Pancreas (tissue), 10 donors: ENCODE measurements around the gene PCGF1. TPM values are rescaled to one million over a fixed set of nuclear protein-coding genes. Genes with fewer than 3 reads are reported as not detected.

Experiments used
- ATAC-seq, 4 donors: fragments of 200-7000 bp; cut with Tn5 transposase; one replicate each; pipeline versions ENCODE4 v1.8.0 to v1.9.1; 2020; ENCODE audit warnings: mild to moderate bottlenecking in 4 of 4, moderate library complexity in 4 of 4
- DNase-seq, 6 donors: peaks; one replicate each; pipeline ENCODE4 v3.0.0-alpha.2; 2020
- FAIRE-seq: peaks from 2 replicates; lab custom pipeline; 2012; peaks lifted over from hg19 to GRCh38; lab: Jason Lieb, UNC
- H3K27ac ChIP-seq, 4 donors: fragments of 200-600 bp; sonication (generic); 1 replicate in 3 of 4; 2 replicates in 1 of 4; pipeline versions ENCODE4 v1.5.0 to v1.8.0; 2020
- H3K27me3 ChIP-seq, 4 donors: fragments of 200-600 bp; one replicate each; pipeline ENCODE4 v1.8.0; 2021
- H3K36me3 ChIP-seq, 3 donors: fragments of 200-600 bp; sonication (generic) in 1 of 3; one replicate each; pipeline versions ENCODE4 v1.5.0 to v1.8.0; 2020 to 2021
- H3K4me1 ChIP-seq, 3 donors: fragments of 200-600 bp; one replicate each; pipeline ENCODE4 v1.8.0; 2021
- H3K4me3 ChIP-seq, 4 donors: fragments of 200-600 bp; sonication (generic) in 2 of 4; one replicate each; pipeline versions ENCODE4 v1.5.0 to v1.8.0; 2020 to 2021
- H3K9me3 ChIP-seq, 4 donors: fragments of 200-600 bp; one replicate each; pipeline ENCODE4 v1.8.0; 2021
- WGBS, 2 donors: extraction: QIAGEN DNeasy Blood & Tissue Kit; methylation state at CpG; one replicate each; pipeline ENCODE4 v1.1.7; 2013; 5-methylcytosine and 5-hydroxymethylcytosine counted together
- intact Hi-C, 3 donors: fragments of 100-400 bp; cut with DNase I; formaldehyde crosslinking; loops; one replicate each; pipeline versions ENCODE4 v1.11.1 to v1.14.2; 2022
- polyA plus RNA-seq, 2 donors: library from polyadenylated mRNA; stranded (reverse); fragments of 200-250 nt; gene quantifications; one replicate each; pipeline ENCODE4 v1.2.3, GENCODE V29; 2013
- total RNA-seq, 6 donors: library from RNA; stranded (reverse); fragmentation: NEBNext Ultra II Directional in 4 of 6; extraction: Animal tissue kit (Norgen Biotek cat#: 25700) in 4 of 6; gene quantifications; one replicate each; pipeline versions ENCODE4 v1.2.1 to v1.2.4, GENCODE V29; 2021 to 2023
- TF ChIP-seq, protein P1 (sequence below), 4 donors: fragments of 200-600 bp; sonication (generic) in 3 of 4; IDR thresholded peaks; one replicate each; pipeline versions ENCODE4 v1.5.0 to v1.8.0; 2021; ENCODE audit warnings: antibody characterized with exemption in 4 of 4
- donor health status: healthy with polysubstance abuse.
- donor health status: DM: no; HTN: no; CAD: no; lungs with moderate emphysema.
- donor health status: DM: no; HTN: no; CAD: no.
- donor health status: control.
- donor health status: control.
- donor health status: Bipolar disorder and iron deficiency.
- donor health status: DM: yes; HTN: yes; CAD: no.
- donor health status: DM: no; HTN: no; CAD: no.
- donor health status: DM: no; HTN: no; CAD: no.
- donor health status: DM: yes; HTN: yes; CAD: no.

Gene PCGF1
- total and polyA plus RNA-seq, 8 donors: 8.8 to 16.4 (median 12.4) TPM

DNA sequence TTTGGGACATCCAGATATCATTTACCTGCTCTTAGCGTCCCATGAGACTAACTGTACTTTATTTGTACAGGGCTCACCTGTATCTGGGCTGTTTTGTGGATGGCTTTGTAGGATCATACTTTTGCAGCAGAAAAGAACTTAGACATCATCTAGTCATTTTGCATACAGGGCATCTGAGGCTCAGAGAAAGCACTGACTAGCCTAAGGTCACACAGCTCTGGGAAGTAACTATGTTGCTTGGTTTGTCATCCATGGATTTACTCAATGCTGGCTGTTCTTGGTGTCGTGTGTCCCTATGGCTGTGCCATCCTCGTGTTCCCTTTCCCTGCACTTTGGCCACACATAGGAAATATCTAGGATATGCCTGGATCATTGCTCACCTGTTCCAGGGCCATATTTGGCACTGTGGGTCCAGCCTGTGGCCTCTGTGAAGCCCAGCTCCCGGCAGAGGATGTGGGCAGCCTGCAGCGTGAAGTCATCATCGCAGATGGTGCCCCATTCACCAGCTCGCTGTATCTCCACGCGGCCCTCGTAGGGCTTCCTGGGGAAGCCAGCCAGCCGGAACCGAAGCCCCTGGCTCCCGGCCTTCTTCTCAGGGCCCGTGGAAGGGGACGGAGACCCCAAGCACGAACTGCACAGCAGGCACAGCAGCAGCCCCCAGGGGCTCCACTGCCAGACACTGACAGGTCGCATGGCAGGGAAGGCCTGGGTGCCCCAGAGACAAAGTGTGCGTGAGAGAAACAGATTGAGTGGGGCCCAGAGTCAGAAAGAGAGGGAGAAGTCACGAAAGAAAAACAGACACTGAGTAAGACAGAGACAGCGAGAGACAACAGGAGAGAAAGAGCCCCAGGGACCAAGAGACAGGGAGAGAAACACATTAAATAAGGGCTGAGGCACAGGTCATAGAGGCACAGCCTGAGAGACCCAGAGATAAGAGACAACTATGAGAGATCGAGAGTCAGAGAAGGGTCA, 44.7 kb upstream of the PCGF1 start:
- no peaks in the 10 kb centered on the region for H3K36me3 ChIP-seq
- WGBS, 2 donors: 83 to 85% methylated on average over 21 of the region's 21 CpGs

DNA sequence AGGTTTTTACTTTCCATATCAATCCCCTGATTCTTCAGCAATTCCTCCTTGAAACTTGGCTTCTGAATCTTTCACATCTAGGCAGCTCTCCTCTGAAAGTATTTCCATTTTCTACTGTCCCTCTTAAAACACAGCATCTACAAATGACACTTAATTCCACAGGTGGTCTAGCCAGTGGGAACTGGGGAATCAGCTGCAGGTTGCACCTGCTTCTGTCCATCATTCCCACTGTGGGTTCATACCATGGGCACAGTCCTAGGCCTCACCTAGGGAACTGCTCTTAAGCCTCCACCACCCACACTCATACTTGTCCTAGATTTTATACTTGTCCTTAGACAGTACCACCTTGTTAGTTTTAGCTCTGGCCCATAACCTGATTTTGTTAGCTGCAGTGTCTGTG, 44.0 kb upstream of the PCGF1 start:
- Histone ChIP-seq H3K4me3 (no peak overlapping the region), H3K27ac (no peak overlapping the region), H3K36me3 (no peaks in the 10 kb centered on the region), H3K9me3 (no peaks in the 10 kb centered on the region), H3K4me1 (peaks cover 0 to 7% (median 3%) of the 10 kb centered on the region in 3 donors), H3K27me3 (no peaks in the 10 kb centered on the region)
- intact Hi-C loops: no loop called here
- no peak for ATAC-seq
- FAIRE-seq: no peak
- DNase-seq: no peak
- TF ChIP-seq, protein P1, sequence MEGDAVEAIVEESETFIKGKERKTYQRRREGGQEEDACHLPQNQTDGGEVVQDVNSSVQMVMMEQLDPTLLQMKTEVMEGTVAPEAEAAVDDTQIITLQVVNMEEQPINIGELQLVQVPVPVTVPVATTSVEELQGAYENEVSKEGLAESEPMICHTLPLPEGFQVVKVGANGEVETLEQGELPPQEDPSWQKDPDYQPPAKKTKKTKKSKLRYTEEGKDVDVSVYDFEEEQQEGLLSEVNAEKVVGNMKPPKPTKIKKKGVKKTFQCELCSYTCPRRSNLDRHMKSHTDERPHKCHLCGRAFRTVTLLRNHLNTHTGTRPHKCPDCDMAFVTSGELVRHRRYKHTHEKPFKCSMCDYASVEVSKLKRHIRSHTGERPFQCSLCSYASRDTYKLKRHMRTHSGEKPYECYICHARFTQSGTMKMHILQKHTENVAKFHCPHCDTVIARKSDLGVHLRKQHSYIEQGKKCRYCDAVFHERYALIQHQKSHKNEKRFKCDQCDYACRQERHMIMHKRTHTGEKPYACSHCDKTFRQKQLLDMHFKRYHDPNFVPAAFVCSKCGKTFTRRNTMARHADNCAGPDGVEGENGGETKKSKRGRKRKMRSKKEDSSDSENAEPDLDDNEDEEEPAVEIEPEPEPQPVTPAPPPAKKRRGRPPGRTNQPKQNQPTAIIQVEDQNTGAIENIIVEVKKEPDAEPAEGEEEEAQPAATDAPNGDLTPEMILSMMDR (IDR thresholded peaks at IDR 0.05): no peak

More for the DNA sequence above, 44.7 kb upstream of the PCGF1 start:
- intact Hi-C loops: no loop called here
- Histone ChIP-seq H3K4me1 (peaks cover 0 to 7% (median 3%) of the 10 kb centered on the region in 3 donors), H3K27me3 (no peaks in the 10 kb centered on the region), H3K9me3 (no peaks in the 10 kb centered on the region), H3K27ac (no peak overlapping the region), H3K4me3 (no peak overlapping the region)
- no peak for FAIRE-seq
- no peak for ATAC-seq
- peak in 1 of 6 donors; percentile 42 for DNase-seq
- TF ChIP-seq, protein P1 (IDR thresholded peaks at IDR 0.05): no peak

DNA sequence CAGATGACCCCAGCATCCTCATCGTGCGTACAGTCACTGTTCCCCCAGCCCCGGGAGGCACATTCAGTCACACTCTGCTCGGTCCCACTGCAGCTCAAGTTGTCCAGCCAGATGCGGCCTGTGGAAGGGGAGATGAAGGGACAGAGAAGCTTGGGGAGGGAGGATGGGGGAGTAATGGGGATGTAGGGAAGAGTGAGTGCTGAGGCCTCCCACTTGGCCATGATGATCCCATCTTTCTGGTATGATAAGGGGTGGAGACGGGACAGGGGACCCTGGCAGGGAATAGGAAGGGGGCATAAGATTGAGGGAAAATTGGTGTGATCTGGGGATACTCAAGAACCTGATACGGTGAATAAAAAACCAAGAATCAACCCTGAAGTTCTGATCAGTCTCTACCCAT, 42.7 kb upstream of the PCGF1 start:
- Histone ChIP-seq H3K9me3 (no peaks in the 10 kb centered on the region), H3K27me3 (no peaks in the 10 kb centered on the region), H3K36me3 (no peaks in the 10 kb centered on the region), H3K27ac (no peak overlapping the region), H3K4me3 (no peak overlapping the region), H3K4me1 (peaks cover 0 to 7% (median 3%) of the 10 kb centered on the region in 3 donors)
- intact Hi-C loops: no loop called here
- TF ChIP-seq, protein P1 (IDR thresholded peaks at IDR 0.05): no peak
- ATAC-seq (no peak), DNase-seq (no peak), FAIRE-seq (no peak)
- 90% methylated on average over 7 of the region's 7 CpGs for WGBS, 2 donors

DNA sequence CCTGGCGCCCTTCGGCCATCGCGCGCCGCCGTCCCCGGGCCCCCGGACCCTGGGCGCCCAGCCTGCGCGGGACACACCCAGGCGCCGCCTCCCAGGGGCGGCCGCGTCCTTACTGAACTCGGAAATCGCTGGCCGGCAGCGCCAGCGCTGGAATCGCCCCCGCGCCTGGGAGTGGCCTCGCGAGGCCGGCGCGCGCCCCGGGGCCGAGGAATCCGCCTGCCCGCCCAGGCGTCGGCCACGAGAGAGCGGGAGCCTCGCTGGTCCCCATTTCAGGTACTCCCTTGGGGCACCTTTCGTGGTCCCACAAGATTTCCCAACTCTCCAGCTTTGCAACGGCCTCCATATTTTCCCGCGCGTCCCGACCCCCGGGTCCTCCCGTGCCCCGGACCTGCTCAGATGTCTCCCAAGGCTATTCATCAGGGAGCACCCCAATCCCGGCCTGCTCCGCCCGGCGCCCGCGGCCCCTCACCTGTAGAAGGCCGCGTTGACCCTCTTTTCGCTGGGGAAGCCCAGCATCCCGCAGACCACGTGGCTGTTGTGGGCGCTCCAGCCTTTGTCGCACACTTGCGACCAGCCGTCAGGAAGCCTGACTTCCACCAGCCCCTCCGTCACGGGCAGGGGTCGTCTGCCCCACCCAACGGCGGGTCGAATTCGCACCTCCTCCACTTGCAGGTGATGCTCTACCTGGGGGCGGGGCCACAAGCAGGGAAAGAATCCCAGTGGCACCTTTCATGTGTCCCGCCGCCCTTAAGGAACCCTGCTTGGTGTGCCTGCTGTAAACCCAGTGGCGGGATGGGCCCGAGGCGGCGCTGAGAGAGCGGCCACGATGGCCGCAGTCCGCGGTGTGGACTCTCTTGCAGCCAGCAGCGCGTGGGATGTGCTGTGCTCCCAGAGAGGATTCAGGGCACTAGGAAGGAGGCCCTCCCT, 41.7 kb upstream of the PCGF1 start:
- DNase-seq (peak; percentile 52 to 85 (median 66)), ATAC-seq (peak; percentile 84 to 91 (median 87)), FAIRE-seq (no peak)
- 3 to 4% methylated on average over 74 to 85 of the region's 85 CpGs for WGBS, 2 donors
- Histone ChIP-seq H3K27me3 (no peaks in the 10 kb centered on the region), H3K27ac (peak overlapping the region in 3 of 4 donors; percentile 6 to 36 (median 15)), H3K36me3 (no peaks in the 10 kb centered on the region), H3K9me3 (no peaks in the 10 kb centered on the region), H3K4me1 (peaks cover 0 to 7% (median 3%) of the 10 kb centered on the region in 3 donors), H3K4me3 (peak overlapping the region; percentile 30 to 64 (median 46))
- TF ChIP-seq, protein P1 (IDR thresholded peaks at IDR 0.05): no peak
- intact Hi-C loops: no loop called here
